Adrenal gland (tissue), 5 donors: ENCODE data around the gene NKIRAS2.

Source experiments
- CTCF ChIP-seq, 6 experiments: fragments of 450-650 bp in 4 of 6; fragments of 200-600 bp in 2 of 6; sonication (generic) in 1 of 6; IDR thresholded peaks; 1 replicate in 5 of 6; 2 replicates in 1 of 6; pipeline versions ENCODE4 v1.5.1 to v1.8.0; 2016 to 2021; ENCODE audit warnings: antibody characterized with exemption in 6 of 6, mild to moderate bottlenecking in 2 of 6, moderate library complexity in 1 of 6
- POLR2A ChIP-seq, 2 donors: fragments of 450-650 bp; IDR thresholded peaks; one replicate each; pipeline ENCODE4 v1.6.1; 2017; ENCODE audit warnings: antibody characterized with exemption in 2 of 2, mild to moderate bottlenecking in 2 of 2, moderate library complexity in 1 of 2
- donor health status: DM: no; HTN: no; CAD: no.

DNA sequence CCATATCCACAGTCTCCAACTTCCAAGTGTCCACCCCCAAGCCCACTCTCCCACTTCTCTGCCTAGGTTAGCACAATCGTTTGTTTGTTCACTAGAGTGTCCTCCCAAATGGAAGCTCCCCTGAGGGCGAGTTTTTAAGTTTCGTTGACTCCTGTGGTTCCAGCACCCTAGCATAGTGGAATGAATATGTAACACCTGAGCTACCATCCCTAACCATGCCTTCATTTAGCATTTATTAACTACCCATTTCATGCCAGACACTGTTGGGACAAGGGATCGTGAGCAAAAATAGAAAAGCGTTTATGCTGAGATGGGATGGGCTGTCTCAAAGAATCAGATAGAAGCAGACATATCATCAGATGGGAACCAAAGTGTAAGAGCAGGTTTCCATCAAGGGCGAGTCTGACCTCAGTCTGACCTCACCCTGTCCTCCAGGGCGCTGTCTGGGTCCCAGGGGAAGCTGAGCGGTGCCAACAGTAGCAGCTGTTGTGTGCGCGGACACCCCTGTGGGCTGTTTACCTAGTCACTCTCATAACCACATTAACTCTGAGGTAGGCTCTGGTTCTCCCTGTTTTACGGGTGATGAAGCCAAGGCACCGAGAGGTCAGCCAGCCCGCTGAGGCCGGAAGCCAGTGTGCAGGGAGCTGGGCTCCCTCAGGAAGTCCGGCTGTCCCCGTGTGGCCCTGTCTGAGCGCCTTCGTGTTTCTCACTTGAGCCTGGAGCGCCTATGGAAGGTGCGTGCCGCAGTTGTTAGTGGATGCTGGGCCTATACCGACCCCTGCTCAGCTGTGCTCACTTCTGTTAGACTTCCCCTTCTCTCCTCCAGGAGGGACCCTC is 47.1 kb upstream of the NKIRAS2 start:
- no peak for TF ChIP-seq CTCF (IDR thresholded peaks at IDR 0.05)
- no peak for TF ChIP-seq POLR2A (IDR thresholded peaks at IDR 0.05)
